CD4-positive, alpha-beta T cell treated with Interferon gamma for 1 hour (primary cell): ENCODE results near the gene PPARD.
"Not testable (repeated sequence)": the region's sequence is repeated elsewhere in the genome, so short reads cannot be mapped to it uniquely, and the experiment has no call there.

Source experiments
- DNase-seq: peaks from one replicate; pipeline ENCODE4 v3.0.0-alpha.2; 2020

Gene PPARD

GRCh38 chr6:35415065-35415891, 72.9 kb downstream of the PPARD start:
- DNase-seq = peak; percentile 23

GRCh38 chr6:35417979-35418661, 75.8 kb downstream of the PPARD start:
- DNase-seq = no peak

GRCh38 chr6:35419417-35419816, 77.1 kb downstream of the PPARD start:
- DNase-seq = no peak

GRCh38 chr6:35419961-35420360, 77.6 kb downstream of the PPARD start:
- DNase-seq = no peak

- no peak for DNase-seq
These were observed 82.9 kb downstream of the PPARD start for GRCh38 chr6:35425284-35425683.

GRCh38 chr6:35426074-35426473, 83.7 kb downstream of the PPARD start:
- no peak for DNase-seq

- DNase-seq = no peak
These were observed 85.1 kb downstream of the PPARD start for GRCh38 chr6:35427435-35427834.

GRCh38 chr6:35427851-35428321, 85.5 kb downstream of the PPARD start:
- no peak for DNase-seq

- DNase-seq = no peak
These were observed 86.2 kb downstream of the PPARD start for GRCh38 chr6:35428421-35429149.

- no peak for DNase-seq
These were observed 87.1 kb downstream of the PPARD start for GRCh38 chr6:35429463-35429862.

- DNase-seq = no peak
These were observed 89.9 kb downstream of the PPARD start for GRCh38 chr6:35432291-35432690.

GRCh38 chr6:35432702-35433101, 90.3 kb downstream of the PPARD start:
- DNase-seq = not testable (repeated sequence)

- DNase-seq = no peak
These were observed 92.9 kb downstream of the PPARD start for GRCh38 chr6:35435074-35435837.

- DNase-seq = no peak
These were observed 93.9 kb downstream of the PPARD start for GRCh38 chr6:35436071-35436857.

- DNase-seq = not testable (repeated sequence)
These were observed 96.2 kb downstream of the PPARD start for GRCh38 chr6:35438378-35439065.

- DNase-seq = no peak
These were observed 97.0 kb downstream of the PPARD start for GRCh38 chr6:35439308-35439707.

- DNase-seq = no peak
These were observed 98.8 kb downstream of the PPARD start for GRCh38 chr6:35441205-35441604.

- no peak for DNase-seq
These were observed 99.3 kb downstream of the PPARD start for GRCh38 chr6:35441642-35442041.

- no peak for DNase-seq
These were observed 100.3 kb downstream of the PPARD start for GRCh38 chr6:35442693-35443092.

GRCh38 chr6:35443341-35444030, 101.1 kb downstream of the PPARD start:
- no peak for DNase-seq

GRCh38 chr6:35445691-35446090, 103.3 kb downstream of the PPARD start:
- no peak for DNase-seq
